ENCODE data around the gene TUB.
A peak's percentile ranks its signal among the peaks of the same experiment; 100 is the strongest.

TUB gene

DNA sequence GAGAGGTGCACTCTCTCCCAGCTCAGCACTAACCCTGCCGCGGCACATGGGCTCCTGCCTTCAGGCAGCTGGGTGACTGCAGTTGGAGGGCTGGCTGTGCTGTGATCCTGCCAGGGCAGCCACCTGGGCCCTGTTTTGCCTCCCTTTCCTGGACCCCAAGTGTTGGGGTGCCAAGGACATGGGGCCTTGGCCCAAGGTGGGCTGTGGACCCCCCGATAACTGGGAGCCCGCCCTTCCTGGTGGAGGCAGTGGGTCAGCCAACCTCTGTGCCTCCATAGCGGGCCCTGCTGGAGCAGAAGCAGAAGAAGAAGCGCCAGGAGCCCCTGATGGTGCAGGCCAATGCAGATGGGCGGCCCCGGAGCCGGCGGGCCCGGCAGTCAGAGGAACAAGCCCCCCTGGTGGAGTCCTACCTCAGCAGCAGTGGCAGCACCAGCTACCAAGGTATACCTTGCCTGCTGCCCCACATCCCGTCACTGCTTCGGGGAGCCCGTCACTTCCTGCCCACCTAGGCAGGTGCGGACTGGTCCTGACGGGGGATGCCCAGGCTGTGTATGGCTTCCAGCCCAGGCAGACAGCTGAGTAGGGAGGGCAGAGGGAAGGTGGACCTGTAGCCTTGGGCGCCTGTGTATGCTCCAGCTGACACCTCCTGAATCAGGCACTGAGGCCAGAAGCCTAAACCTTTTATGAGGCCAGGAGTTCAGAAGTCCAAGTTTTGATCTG, 8.9 kb downstream of the TUB start:
- Histone ChIP-seq H3K4me3 (ENCODE audit: severe bottlenecking) (no peak overlapping the region), H3K9me3 (ENCODE audit: severe bottlenecking) (no peaks in the 10 kb centered on the region), H3K36me3 (ENCODE audit: low read depth) (no peaks in the 10 kb centered on the region), H3K27me3 (ENCODE audit: insufficient read depth, poor library complexity, severe bottlenecking) (no peaks in the 10 kb centered on the region), H3K27ac (ENCODE audit: poor library complexity, severe bottlenecking) (no peak overlapping the region), H3K4me1 (ENCODE audit: insufficient read depth, poor library complexity, severe bottlenecking) (no peaks in the 10 kb centered on the region)
- no peak for TF ChIP-seq CTCF (IDR thresholded peaks at IDR 0.05; ENCODE audit: poor library complexity, severe bottlenecking)
- ATAC-seq (ENCODE audit: low read depth) (no peak), DNase-seq (ENCODE audit: low spot score) (peak; percentile 37)

- Histone ChIP-seq H3K4me1 (ENCODE audit: insufficient read depth, poor library complexity, severe bottlenecking) (no peaks in the 10 kb centered on the region), H3K36me3 (ENCODE audit: low read depth) (no peaks in the 10 kb centered on the region), H3K4me3 (ENCODE audit: severe bottlenecking) (no peak overlapping the region), H3K27ac (ENCODE audit: poor library complexity, severe bottlenecking) (no peak overlapping the region), H3K27me3 (ENCODE audit: insufficient read depth, poor library complexity, severe bottlenecking) (no peaks in the 10 kb centered on the region), H3K9me3 (ENCODE audit: severe bottlenecking) (no peaks in the 10 kb centered on the region)
- ATAC-seq (ENCODE audit: low read depth) = no peak
- TF ChIP-seq CTCF (IDR thresholded peaks at IDR 0.05; ENCODE audit: poor library complexity, severe bottlenecking) = peak; percentile 40
- no peak for DNase-seq (ENCODE audit: low spot score)
These were observed 9.7 kb downstream of the TUB start for GRCh38 chr11:8090756-8091155.

DNA sequence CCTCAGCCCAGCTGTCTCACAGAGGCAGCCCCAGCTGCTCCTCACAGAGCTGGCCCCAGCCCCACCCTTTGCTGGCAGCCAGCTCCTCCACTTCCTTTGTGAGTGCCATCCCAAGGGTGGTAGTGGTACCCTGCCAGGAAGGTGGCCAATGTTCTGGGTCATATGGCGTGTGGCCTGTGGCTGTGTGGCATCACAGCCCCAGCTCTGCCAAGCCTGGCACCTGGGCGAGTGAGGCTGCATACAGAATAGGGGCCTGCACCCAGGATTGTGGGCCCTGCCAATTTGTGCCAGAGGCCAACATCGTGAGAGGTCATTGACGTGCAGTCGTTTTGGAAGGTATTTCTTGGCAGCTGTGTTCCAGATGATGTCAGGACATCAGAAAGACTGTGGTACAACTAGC, 10.7 kb downstream of the TUB start:
- Histone ChIP-seq H3K4me1 (ENCODE audit: insufficient read depth, poor library complexity, severe bottlenecking) (no peaks in the 10 kb centered on the region), H3K9me3 (ENCODE audit: severe bottlenecking) (no peaks in the 10 kb centered on the region), H3K27ac (ENCODE audit: poor library complexity, severe bottlenecking) (no peak overlapping the region), H3K36me3 (ENCODE audit: low read depth) (no peaks in the 10 kb centered on the region), H3K27me3 (ENCODE audit: insufficient read depth, poor library complexity, severe bottlenecking) (no peaks in the 10 kb centered on the region), H3K4me3 (ENCODE audit: severe bottlenecking) (no peak overlapping the region)
- no peak for DNase-seq (ENCODE audit: low spot score)
- no peak for ATAC-seq (ENCODE audit: low read depth)
- TF ChIP-seq CTCF (IDR thresholded peaks at IDR 0.05; ENCODE audit: poor library complexity, severe bottlenecking) = no peak

DNA sequence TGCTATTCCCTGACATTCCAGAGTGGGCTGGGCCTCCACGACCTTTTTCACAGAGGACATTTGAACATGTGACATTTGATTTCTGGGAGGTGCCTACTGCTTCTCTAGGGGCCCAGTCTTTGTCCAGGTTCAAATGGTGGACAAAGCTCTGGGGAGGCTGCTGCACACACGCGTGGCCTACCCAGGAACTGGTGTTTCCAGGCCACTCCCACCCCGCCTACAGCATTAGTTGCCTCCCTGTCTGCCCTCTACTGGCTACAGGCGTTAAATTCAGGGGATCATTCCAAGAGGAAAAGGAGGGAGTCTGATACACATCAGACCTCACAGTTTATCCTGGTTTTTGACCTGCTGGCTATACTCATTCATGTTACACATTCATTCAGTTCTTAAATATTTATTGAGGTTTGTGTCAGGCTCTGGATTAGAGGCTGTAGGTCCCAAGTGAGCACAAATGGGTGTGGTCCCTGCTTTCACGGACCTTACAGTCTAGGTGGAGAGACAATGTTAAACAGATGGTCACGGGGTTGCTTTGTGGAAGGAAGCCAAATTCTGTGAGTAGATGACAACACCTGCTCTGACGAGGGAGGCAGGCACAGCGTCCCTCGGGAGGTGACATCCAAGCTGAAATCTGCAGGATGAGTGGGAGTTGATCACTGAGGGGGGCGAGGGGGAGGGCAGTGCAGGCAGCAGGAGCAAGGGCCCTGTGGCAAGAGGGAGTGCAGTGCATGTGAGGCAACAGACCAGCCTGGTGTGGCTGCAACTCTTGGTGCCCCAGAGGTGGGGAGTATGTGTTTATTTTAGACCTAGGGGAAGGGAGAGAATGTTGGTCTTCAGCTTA, 11.8 kb downstream of the TUB start:
- Histone ChIP-seq H3K27ac (ENCODE audit: poor library complexity, severe bottlenecking) (no peak overlapping the region), H3K36me3 (ENCODE audit: low read depth) (no peaks in the 10 kb centered on the region), H3K27me3 (ENCODE audit: insufficient read depth, poor library complexity, severe bottlenecking) (no peaks in the 10 kb centered on the region), H3K9me3 (ENCODE audit: severe bottlenecking) (no peaks in the 10 kb centered on the region), H3K4me3 (ENCODE audit: severe bottlenecking) (no peak overlapping the region), H3K4me1 (ENCODE audit: insufficient read depth, poor library complexity, severe bottlenecking) (no peaks in the 10 kb centered on the region)
- DNase-seq (ENCODE audit: low spot score) = peak; percentile 63
- peak; percentile 83 for ATAC-seq (ENCODE audit: low read depth)
- TF ChIP-seq CTCF (IDR thresholded peaks at IDR 0.05; ENCODE audit: poor library complexity, severe bottlenecking) = peak; percentile 73

Measured in RWPE2 (cell line).